DMS153 treated with DMSO at 0.1 percent for 48 hours (cell line): Measurements from ENCODE around the gene KDM4B.

Source experiments
- DNase-seq: peaks from one replicate; lab custom pipeline; 2025; ENCODE audit not compliant: unreplicated experiment; lab: John Stamatoyannopoulos, UW

The KDM4B gene

DNA sequence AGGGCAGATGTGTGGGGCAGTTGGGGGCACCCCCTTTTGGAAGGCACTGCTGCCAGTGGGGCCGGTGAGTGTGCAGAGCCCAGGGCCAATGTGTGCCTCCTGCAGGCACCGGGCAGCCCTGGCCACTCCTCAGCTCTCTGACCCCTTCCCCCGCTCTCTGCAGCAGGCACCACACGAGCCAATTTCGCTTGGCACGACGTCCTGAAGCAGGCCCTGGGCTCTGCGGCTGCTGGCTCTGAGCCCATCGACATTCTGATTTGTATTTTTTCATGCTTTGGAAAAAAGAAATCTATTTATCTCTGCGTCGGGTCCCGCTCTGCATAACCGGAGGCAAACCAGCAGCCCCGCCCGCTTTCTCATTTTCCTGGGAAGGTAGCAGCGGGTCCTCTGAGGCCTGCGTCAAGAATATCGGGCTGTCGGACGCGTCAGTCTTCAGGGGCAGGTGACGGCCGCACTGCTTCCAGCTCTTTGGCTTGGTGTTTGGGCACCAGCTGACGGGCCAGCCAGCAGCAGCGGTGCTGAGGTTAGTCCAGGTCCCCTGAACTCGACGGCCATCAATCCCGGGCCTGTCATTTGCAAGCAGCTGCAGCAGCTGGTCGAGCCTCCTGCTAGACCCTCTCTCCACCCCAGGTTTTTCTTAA, 134.3 kb downstream of the KDM4B start:
- no peak for DNase-seq

DNA sequence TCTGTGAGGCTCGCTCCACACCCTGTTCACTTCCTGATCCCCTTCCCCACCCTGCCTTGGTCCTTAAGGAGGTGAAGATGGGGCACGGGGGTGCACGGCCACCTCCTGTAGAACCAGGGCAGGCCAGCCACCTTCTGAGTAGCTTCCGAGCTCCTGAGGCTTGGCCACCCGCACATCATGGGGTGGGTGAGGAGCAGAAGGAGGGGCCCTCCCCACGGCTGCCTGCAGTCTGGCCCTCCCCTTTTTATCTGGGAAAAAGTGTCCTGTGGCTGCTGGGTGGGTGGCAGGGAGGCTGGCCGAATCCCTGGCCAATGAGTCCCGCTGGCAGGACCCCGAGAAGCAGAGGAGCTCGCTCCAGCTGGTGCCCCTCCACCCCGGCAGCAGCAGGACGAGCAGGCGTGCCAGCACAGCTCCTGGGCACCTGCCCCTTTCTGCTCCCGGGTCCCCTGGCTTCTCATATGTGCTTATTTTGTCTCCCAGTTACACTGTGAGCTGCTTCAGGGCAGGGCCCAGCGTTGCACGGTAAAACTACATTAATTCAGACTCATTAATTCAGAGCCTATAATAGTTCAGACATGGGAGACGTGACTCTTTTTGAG, 135.0 kb downstream of the KDM4B start:
- DNase-seq: no peak

DNA sequence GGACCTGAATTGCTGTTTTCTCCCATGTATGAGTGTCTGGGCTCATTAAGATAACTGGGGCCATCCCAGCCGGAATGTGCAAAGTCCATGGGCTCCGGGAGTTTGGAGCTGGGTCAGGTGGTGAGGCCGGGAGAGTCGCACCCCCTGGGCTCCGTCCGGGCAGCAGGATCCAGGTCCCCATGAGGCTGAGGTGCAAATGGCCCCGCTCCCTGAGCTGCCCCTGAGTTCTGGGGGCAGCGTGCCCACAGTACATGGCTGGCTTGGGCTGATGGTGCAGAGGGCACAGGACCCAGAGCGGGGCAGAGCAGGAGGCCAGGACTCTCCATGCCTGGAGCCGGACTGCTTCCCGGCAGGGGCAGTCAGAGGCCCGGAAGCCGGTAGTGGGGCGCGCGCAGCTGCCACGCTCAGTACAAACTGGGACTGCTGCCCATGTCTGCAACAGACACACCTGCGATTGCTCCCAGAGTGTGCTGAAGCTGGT, 136.0 kb downstream of the KDM4B start:
- DNase-seq: no peak

DNA sequence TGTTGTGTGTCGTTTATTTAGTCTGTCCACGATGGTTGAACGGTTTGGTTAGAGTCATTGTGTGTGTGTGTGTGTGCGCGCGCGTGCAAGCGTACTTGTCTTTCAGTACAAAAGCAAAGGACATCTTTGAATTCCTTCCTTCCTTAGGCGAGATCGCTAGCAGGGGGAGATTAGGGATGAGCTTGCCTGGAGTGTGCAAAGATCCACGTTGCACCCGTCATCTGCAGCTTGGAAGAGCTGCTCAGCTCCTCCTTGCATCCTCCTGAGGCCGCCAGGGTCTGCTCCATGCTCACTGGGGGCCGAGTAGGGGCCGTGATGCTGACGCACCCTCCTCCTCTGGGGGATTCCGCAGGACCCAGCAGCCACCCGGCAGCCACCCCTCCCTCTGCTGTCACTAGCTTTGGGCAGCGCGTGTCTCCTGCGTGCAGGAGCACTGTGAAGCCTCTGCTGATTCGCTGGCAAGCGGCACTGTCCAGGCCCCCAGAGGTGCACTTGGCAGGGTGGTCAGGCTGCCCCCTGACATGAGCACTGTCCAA, 137.3 kb downstream of the KDM4B start:
- DNase-seq: no peak

DNA sequence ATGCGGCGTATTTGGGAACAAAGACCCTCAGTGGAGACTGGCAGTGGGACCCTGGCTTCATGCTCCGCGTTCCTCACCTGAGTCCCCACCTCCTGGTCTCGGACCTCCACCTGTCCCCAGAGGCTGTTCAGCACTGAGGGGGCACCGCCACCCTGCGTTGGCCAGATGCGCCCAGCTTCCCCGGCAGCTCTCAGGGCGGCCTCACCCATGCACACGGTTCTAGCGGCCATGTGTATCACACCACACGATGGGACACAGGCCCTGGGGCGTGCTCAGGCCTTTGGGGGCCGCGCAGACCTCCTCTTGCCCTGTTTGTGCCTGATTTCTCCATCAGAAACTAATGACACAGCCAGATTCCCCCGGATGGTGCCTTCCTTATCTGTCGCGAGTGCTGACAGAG, 138.1 kb downstream of the KDM4B start:
- DNase-seq: no peak

DNA sequence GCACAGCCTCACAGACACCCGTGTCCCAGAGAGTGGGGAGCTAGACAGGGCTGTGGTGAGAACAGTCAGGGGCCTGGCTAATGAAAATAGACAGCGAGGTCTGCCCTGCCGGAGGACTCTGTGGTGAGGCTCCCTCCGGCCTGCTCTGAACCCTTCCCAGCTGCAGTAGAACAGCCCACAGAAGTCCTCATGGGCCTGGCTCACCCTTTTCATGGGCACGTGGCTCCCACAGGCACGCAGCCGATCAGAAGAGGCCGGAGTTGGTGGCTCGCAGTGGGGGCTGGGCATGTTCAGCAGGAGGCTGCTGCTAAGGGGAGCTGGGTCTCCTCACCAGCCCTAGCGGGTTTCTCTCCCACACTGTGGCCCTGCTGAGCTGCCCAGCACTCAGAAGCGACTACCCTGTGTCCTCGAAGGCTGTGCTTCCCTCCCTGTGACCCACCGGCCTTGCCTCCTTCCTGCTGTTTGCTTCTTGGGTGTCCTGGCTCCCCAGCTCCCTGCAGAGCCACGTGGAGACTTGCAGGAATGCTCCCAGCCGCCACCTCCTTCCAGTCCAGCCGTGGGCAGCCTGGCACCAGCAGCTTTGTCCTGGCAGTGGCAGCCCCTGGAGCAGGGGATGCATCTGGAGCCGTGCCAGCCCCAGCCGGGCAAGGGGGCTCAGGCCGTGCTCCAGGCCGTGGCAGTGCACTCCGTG, 138.7 kb downstream of the KDM4B start:
- no peak for DNase-seq

DNA sequence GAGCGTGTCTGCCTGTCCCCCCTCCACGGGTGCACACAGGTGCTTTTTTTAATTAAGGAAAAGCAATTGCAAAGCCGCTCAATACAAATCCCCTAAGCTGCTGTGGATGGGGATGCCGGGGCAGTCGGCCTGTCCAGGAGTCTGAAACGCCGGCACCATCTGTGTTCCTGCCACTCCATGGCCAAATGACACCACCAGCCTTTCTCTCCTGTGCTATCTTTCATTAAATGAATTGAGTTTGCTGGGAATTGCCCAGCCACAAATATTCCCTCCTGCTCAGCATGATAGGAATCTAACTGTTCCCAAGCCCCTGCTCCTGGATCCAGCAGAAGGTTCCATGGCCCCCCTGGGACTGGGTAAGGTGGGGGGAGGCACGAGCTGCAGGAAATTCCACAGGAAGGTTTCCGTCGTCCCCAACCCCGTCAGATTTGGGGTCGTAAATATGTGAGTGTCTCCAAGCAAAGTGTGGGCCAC, 139.2 kb downstream of the KDM4B start:
- DNase-seq: no peak

DNA sequence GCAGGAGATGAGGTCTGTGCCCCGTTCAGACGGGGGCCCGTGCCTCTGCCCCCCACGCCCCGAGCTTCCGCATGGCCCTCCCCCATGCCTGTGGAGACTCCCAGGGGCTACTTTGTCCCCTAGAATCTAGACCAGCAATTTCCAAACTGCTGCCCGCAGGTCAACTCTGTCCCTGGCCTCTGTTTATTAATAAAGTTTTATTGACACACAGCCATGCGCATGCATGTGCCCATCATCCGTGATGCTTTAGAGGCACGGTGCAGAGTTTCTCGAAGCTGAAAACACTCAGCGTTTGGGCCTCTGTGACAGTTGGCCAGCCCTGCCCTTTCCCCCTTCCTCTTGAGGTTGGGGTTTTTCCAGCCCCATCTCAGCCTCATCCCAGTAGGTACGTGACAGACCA, 140.0 kb downstream of the KDM4B start:
- no peak for DNase-seq

DNA sequence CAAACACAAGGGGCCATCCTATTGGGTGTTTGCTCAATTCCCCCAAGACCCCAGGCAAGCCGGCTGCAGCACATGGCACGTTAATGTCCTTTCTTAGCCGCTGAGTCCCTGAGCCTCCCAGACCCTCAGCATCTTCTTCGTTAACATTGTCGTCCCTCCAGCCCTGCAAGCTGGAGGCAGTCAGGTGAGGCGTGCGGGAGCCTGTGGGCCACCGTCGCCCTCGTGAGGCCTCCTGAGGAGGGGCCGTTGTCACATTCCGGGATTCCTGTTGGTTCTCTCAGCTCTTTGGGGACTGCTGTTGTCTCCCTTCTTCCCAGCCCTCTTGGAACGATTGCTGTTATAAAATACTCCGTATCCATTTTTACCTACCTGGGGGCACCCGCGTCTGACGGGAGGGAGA, 140.6 kb downstream of the KDM4B start:
- no peak for DNase-seq

DNA sequence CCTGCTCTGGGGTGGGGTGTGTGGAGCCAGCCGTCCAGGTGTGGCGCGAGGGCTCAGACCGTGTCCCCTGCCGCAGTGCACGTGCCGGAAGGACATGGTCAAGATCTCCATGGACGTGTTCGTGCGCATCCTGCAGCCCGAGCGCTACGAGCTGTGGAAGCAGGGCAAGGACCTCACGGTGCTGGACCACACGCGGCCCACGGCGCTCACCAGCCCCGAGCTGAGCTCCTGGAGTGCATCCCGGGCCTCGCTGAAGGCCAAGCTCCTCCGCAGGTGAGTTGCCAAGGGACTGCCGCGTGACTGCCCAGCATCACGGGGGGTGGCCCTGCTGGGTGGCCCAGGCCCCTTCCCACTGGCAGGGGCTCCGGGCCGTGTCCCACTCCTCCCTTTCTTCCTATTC, 141.6 kb downstream of the KDM4B start:
- DNase-seq: no peak

DNA sequence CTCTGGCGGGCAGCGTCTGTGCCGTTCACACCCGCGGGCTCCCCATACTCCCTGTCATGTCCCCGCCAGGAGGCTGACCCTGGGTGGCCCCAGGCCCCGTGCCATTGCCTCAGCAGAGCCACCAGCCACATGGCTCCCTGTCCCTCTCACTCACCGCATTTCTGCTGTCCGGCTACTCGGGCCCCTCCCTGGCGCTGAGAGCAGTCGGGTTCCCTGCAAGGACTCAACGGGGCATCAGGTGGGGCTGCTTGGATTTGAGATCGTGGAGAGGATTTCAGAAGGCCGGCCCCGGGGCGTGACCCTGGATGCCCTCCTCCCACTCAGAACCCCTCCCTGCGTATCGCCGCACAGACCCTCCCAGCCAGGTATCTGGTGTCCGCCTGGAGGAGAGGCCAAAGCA, 142.1 kb downstream of the KDM4B start:
- no peak for DNase-seq

DNA sequence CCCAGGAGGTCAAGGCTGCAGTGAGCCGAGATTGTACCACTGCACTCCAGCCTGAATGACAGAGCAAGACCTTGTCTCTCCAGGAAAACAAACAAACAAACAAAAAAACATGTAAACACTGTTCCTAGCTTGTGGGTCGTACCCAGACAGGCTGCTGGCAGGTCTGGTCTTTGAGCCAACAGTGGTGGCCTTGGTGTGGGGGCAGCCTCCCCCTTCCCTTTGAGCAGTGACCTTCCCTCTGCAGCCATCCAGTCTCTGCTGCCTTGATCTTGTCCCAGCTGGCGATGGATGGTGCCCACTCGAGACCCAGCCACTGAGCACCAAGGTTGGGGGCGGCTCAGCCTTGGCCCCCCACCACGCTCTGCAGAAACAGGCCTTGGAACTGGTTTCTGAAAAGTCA, 143.3 kb downstream of the KDM4B start:
- DNase-seq: no peak

DNA sequence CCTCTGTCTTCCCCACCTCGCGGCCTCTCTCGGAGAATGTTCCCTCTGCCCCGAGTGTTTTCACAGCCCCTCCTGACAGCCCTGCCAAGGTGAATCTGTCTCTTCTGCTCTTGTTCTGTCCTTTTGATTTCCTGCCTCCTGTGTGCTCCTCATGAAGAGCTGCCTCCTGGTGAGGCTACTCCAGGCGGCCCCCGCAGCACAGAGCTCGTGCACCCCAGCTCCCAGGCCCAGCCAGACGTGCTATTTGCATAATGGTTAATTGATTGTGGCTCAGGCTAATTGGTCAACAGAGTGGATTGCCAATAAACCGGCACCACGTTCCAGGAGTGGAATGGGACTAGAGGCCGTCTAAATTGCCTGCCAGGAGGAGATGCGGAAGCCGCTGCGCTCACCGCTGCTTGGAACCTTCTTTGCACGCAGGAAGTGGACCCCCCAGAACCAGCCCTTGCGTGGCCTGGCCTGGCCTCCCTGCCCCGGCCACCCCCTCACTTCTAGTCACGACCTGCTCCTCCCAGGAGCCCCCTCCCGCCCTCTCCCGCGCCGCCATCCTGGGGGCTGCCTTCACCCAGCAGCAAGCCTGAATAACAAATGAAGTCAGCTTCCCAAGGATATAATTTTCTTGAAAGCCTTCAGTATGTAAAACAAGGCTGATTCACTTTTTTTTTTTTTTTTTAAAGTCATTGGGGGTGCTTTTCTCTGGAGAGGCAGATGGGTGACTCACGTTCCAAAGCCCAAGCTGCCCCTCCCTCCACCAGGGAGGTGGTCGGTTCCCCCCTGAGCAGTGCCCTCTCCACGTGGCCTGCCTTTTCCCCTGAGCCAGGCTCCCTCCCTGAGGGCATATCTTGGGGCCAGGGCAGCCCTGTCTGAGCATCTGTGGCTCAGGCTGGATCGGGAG, 144.0 kb downstream of the KDM4B start:
- no peak for DNase-seq

DNA sequence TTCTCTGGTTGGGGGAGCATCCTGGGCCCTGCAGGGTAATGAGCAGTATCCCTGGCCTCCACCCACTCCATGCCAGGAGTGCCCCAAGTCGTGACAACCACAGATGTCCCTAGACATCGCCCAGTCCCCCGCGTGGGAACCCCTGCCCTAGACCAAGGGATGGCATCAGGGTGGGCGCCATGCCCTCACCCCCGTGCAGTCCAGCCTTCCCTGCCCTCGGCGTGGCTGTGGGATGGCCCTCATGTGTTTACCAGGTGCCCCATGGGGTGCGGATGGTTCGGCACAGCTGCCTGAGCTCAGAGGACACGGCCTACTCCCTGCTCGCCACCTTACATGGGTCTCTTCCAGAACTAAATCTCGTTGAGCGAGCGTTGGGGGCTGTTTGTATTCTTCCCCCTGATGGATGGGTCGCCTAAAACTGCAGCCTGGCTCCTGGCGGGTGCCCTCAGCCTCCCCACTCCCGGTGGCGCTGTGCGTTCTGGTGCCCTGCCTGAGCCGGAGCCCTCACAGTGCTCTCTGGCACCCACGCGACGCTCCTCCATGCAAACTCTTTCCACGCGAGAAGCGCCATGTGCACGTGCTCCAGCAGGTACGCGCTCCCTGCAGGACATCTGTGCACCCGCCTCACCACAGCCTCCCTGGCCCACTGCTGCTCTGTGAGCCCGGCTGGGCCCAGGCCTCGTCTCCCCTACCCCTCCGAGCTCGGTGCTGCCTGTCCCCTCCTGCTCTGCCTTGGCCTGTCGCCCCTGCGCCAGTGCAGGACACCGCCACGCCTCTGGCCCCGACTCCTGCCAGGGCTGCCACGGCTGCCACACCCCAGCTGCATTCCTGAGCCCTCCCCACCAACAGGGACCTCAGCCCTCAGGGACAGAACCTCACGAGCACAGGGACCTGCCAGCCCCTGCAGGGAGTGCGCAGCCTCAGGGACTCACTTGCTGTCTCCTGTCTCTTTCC, 145.0 kb downstream of the KDM4B start:
- DNase-seq: no peak

DNA sequence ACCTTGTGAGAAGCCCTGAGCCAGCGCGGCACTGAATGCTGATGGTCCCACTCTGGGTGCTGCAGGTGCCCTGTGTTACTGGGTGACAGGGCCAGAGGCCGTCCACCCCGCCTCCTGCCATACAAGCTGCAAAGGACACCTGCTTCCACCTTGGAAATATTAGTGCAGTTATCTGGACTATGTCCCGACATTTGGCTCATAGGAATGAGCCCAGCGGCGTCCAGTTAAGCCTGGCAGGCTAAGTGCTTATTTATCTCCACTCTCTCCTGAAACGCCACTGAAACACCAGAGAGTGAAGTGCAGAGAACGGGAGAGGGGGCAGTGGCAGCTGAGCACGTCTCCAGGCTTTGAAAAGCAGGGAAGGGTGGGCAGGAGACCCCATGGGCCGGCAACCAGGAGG, 145.8 kb downstream of the KDM4B start:
- no peak for DNase-seq

DNA sequence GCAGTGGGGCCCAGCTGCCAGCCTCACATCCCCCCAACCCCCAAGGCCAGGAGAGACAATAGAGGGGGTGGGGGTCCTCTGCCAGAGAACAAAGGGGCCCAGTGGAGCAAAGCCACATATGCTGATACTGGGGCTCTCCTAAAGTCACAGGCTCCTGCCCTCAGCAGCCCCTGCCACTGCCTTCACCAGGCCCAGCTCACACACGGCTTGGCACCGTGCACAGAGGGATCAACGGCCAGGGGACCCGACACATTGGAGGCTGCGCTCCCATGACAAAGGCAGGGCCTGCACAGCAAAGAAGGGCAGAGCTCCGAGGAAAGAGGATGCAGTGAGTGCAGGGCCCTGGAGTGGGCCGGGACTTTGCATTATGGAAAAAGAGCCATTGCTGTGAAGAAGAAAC, 146.4 kb downstream of the KDM4B start:
- no peak for DNase-seq

DNA sequence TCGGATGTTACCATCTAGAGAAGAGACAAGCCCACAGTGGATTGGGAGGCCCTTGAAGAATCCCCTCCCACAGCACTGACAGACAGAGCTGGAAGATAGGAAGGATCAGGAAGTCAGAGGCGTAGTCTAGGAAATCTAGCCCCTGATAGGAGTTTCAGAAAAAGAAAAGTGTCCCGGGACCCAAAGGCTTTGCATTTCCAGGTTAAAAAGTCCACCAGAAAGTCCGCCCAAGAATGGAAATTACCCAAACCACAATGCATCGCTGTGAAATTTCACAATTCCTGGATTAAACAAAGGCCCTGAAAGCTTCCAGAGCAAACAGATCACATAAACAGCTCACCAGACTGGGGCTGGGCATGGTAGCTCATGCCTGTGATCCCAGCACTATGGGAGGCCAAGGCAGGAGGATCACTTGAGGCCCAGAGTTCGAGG, 146.9 kb downstream of the KDM4B start:
- no peak for DNase-seq

DNA sequence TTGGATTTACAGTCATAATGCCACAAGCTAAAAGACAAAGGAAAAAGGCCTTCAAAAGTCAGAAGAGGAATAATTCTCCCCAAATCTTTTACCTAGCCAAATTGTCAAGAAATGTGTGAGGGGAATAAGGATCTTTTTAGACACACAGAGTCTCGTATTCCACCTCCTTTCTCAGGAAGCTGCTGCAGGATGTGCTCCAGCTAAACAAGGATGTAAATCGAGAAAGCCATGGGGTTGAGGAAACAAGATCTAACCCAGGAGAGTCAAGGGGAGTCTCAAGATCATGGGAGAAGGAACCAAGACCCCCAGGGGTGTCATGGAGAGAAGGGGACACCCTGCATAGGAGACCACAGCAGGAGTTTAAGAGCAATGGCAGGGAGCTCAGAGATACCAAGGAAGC, 147.4 kb downstream of the KDM4B start:
- no peak for DNase-seq

DNA sequence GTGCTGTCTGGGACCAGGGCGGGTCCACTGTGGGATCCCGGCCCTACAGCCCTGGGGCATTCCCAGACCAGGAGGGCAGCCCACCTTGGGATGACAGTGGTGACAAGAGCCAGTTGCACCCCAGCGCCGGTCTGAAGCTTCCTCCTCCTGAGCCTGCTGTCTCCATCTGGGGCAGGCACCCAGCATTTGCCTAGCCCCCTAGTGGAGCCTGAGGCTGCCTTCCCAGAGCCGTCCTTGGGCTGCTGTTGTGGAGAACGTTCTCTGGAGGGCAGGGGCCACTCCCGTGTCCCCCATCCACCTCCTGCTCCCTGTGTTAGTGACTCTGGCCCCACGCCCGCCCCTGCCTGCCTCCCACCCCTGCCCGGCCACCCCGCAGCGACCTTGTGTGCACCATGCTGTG, 148.5 kb downstream of the KDM4B start:
- no peak for DNase-seq

DNA sequence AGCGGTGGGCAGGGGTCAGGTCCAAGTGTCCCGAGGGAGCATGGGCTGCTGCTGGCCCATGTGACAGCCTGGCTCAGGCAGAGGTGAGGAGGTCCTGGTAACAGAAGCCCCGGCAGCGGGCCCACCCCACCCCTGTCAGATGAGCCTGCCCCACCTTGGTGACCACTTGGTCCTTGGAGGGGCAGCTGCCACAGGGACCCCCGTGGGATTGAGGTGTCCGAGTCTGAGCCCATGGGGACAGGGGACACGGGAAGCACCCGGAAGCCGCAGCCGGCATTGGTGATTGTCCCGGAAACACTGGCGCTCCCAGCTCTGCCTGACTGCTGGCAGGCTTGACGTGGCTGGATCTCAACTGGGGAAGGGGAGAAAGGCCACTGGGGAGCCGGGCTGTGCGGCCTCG, 149.1 kb downstream of the KDM4B start:
- no peak for DNase-seq
